KBM-7 (cell line): ENCODE data around the gene MRPL20.
"Not testable (repeated sequence)": the region's sequence is repeated elsewhere in the genome, so short reads cannot be mapped to it uniquely, and the experiment has no call there.

ENCODE experiments used
- DNase-seq: peaks from one replicate; pipeline ENCODE4 v3.0.0-alpha.2; 2015
- in situ Hi-C: fragments of 300-500 bp; cut with MboI; formaldehyde crosslinking; loops from 2 replicates; pipeline ENCODE4 v1.14.3; 2020; ENCODE audit warnings: low sequenced_read_pairs, low pct_unique_long_range_greater_than_20kb, mixed read lengths

The MRPL20 gene

GRCh38 chr1:1406821-1407635 is at the start of gene MRPL20:
Gene MRPL20, minus strand, starts transcription at chr1:1407293. Its CDS starts 76 bp downstream, at chr1:1407217.
- DNase-seq: peak; percentile 92
- in situ Hi-C loops: no loop called here

- in situ Hi-C loops, DNase-seq: not testable (repeated sequence)
Observed at GRCh38 chr1:1456683-1457255, 49.7 kb upstream of the MRPL20 start.

- DNase-seq, in situ Hi-C loops: not testable (repeated sequence)
Observed at GRCh38 chr1:1455934-1456333, 48.8 kb upstream of the MRPL20 start.

- DNase-seq: no peak
- in situ Hi-C loops: no loop called here
Observed at GRCh38 chr1:1455366-1455884, 48.3 kb upstream of the MRPL20 start.

GRCh38 chr1:1454286-1455056 is 47.4 kb upstream of the MRPL20 start:
- DNase-seq, in situ Hi-C loops: not testable (repeated sequence)

GRCh38 chr1:1452882-1453281 is 45.8 kb upstream of the MRPL20 start:
- in situ Hi-C loops: no loop called here
- no peak for DNase-seq

GRCh38 chr1:1452365-1452739 is 45.3 kb upstream of the MRPL20 start:
- in situ Hi-C loops, DNase-seq: not testable (repeated sequence)

DNA sequence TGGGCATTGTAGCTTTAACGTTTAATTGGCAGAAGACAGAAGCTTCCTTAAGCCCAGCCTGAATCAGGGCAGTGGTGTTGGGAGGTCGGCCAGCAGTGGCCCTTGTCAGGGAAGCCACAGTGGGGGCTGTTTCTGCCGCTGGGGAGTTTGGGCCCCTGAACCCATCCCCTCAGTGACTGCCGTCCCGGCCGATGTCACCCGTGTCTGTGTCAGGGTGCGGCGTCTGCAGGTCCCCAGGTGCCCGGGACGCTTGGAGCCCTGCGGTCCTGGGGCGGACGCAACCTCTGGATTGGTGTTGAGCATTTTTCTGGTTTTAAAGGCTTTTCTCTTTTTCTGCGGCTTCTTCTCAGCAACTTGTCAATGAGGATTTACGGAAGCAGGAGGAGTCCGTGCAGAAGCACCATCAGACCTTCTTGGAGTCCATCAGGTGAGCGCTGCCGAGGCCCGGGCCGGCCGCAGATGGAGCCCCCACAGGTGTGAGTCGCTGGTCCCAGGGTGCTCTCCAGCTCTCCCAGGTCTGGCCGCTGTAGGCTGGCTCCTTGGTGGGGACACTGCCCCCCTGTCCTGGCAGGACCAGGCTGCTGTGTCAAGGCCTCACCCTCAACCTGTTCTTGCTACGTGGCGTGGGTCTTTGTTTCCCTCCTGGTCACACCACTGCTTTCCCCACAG is 44.7 kb upstream of the MRPL20 start:
- in situ Hi-C loops: no loop called here
- DNase-seq: no peak

DNA sequence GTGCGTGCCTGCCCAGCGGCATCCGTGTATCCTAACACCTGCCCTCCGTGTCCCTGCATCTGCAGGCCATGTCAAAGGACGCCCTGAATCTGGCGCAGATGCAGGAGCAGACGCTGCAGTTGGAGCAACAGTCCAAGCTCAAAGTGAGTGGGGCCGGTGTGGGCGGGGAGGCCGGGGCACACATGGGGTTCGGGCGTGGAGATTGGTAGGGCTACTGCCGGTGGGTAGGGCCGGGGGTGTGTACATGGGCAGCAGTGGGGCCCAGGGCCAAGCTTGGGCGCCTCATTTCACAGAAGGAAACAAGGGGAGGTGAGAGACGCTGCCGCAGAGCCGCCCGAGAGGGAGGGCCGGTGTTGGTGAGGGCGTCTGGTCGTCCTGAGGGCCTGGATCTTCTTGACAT is 43.5 kb upstream of the MRPL20 start:
- DNase-seq, in situ Hi-C loops: not testable (repeated sequence)

- DNase-seq: no peak
- in situ Hi-C loops: no loop called here
Observed at GRCh38 chr1:1449099-1449739, 42.1 kb upstream of the MRPL20 start, which contains the start of gene ATAD3C. Gene ATAD3C, plus strand, starts transcription at chr1:1449689. Its CDS starts 995 bp downstream, at chr1:1450684.

DNA sequence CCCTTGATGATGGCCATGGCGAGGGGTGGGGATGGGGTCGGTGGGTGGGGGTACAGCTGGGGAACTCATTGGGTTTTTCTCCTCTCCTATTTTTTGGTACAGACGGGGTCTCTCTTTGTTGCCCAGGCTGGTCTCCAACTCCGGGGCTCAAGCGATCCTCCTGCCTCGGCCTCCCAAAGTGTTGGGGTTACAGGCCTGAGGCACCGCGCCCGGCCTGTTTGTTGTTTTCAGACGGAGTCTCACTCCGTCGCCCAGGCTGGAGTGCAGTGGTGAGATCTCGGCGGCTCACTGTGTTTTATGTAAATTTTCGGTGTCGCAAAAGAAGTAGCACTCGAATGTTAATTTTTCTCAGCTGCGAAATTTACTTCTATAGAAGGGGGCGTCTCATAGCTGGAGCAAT is 39.5 kb upstream of the MRPL20 start:
- in situ Hi-C loops, DNase-seq: not testable (repeated sequence)

GRCh38 chr1:1442069-1442770 is 35.1 kb upstream of the MRPL20 start:
- in situ Hi-C loops: no loop called here
- DNase-seq: no peak

DNA sequence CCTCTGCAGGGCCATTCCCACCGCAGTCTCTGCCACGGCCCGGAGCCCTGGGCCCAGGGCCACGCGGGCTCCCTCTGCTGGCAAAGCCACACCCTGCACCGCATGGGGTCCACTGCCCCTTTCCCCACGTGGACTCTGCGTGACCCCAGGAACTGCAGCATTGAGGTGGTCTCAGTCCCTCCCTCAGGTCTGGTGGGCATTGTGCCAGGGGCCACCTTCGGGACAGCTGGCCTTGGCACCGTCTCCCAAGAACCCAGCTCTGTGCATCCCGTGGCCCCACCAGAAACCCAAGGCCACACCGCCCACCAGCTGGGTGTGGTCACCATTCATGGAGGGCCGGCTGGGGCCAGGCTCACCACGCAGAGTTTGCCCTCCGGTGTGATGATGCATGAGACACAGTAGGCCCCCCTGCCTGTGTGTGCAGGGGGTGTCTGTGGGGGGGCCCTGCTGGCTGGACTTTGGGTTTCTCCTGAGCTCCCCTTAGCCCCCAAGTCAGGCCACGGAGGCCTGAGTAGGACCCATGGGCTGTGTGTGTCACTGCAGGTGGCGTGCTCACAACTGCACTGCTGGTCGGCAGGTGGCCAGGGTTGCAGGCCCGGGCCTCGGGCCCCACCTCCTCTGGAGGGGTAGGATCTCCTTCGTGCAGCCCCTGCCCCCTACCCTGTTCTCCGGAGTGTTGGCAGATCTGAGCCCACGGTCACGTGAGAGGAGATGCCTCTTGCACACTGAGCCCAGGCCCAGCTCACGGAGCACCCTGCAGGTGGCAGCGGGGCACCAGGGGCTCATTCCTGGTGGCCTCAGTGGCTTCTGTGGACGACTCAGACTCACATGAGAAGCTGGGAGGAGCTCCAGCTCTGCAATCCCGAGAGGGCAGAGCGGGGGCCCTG is 34.2 kb upstream of the MRPL20 start:
- in situ Hi-C loops: no loop called here
- peak; percentile 61 for DNase-seq

DNA sequence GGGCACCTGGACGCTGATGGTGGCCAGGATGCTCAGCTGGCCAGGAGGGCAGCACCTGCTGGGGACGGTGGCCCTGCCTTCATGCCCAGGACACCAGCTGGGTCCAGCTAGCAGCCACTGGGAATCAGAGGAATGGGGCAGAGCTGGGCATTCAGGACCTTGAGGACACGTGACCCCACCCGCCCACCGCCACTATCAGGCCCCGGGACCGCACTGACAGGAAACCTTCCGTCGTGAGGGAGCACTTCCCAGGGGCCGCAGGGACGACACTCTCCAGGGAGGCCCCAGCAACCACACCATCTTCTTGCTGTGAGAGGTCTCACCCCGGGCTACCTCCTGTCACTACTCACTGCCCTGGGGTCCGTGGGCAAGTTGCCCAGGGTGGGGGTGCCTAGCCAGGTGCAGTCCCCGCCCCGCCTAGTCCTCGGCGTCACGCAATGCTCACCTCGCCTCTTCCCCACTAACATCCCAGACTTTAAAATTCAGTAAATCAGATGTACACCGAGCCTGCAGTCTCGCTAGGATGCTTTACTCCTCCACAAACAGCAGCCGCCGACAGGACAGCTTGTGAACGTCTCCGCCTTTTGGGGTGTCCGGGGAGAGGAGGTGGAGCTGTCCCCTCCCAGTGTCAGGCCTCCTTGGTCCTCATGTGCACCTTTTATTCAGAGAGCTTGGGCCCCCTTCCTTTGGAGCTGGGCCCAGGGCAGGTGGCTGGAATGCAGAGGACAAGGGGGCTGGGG is 33.3 kb upstream of the MRPL20 start:
- in situ Hi-C loops: no loop called here
- no peak for DNase-seq

DNA sequence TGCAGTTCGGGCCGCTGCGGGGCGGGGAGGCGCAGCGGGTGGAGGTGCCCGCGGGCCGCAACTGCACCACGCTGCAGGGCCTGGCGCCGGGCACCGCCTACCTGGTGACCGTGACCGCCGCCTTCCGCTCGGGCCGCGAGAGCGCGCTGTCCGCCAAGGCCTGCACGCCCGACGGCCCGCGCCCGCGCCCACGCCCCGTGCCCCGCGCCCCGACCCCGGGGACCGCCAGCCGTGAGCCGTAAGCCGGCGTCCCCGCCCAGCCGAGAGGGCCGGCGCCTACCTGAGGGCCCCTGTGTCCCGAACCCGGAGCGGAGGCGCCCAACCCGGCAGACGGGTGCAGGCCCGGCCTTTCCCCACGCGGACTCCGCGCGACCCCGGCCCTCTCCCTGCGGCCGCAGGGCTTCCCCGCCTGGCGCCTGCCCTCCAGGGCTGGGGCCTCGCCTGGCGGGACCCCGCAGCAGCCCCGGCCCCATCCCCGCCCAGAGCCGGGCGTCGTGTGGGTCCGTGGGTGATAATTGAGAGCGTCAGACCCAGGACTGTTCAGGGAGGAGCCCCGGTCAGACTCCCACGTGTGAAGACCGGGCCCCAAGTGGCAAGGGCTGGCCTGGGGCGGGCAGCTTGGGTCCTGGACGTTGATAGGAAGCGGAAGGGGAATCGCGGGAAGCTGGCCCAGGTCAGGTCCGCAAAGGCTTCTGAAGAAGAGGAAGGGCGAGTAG is 32.6 kb upstream of the MRPL20 start:
- in situ Hi-C loops: no loop called here
- no peak for DNase-seq
